ENCODE data around the gene C5orf34. TPM values are rescaled to one million over a fixed set of nuclear protein-coding genes. Genes with fewer than 3 reads are reported as not detected.

The C5orf34 gene
- total and polyA plus RNA-seq, 9 of the 15 experiments (the other 6 are each of a cell fraction or from before 2014, with no cell fraction given), result 13.2 to 32.6 (median 20.7) TPM

DNA sequence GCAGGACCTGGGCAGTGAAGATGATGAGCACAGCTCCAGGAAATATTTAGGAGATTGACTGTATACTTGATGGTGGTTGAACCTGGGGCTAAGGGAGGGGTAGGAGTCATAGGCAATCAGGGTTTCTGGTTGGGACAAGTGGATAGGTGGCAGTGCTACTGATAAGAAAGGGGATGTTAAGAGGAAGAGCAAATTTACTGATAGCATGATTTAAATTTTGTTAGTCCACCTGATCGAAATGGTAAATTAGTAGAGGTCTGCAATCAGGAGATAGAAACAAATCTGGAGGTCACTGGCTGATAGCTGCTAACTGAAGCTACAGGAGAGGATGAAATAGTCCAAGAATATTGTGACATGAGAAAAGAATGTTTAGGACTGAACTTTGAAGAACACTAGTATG, 5.7 kb upstream of the C5orf34 start (continued):
- TF ChIP-seq, protein P1, sequence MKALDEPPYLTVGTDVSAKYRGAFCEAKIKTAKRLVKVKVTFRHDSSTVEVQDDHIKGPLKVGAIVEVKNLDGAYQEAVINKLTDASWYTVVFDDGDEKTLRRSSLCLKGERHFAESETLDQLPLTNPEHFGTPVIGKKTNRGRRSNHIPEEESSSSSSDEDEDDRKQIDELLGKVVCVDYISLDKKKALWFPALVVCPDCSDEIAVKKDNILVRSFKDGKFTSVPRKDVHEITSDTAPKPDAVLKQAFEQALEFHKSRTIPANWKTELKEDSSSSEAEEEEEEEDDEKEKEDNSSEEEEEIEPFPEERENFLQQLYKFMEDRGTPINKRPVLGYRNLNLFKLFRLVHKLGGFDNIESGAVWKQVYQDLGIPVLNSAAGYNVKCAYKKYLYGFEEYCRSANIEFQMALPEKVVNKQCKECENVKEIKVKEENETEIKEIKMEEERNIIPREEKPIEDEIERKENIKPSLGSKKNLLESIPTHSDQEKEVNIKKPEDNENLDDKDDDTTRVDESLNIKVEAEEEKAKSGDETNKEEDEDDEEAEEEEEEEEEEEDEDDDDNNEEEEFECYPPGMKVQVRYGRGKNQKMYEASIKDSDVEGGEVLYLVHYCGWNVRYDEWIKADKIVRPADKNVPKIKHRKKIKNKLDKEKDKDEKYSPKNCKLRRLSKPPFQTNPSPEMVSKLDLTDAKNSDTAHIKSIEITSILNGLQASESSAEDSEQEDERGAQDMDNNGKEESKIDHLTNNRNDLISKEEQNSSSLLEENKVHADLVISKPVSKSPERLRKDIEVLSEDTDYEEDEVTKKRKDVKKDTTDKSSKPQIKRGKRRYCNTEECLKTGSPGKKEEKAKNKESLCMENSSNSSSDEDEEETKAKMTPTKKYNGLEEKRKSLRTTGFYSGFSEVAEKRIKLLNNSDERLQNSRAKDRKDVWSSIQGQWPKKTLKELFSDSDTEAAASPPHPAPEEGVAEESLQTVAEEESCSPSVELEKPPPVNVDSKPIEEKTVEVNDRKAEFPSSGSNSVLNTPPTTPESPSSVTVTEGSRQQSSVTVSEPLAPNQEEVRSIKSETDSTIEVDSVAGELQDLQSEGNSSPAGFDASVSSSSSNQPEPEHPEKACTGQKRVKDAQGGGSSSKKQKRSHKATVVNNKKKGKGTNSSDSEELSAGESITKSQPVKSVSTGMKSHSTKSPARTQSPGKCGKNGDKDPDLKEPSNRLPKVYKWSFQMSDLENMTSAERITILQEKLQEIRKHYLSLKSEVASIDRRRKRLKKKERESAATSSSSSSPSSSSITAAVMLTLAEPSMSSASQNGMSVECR (CRISPR knock-in tag; IDR thresholded peaks at IDR 0.05), result no peak
- no peak for TF ChIP-seq ZNF551 (CRISPR knock-in tag; IDR thresholded peaks at IDR 0.05)
- TF ChIP-seq, protein P2, sequence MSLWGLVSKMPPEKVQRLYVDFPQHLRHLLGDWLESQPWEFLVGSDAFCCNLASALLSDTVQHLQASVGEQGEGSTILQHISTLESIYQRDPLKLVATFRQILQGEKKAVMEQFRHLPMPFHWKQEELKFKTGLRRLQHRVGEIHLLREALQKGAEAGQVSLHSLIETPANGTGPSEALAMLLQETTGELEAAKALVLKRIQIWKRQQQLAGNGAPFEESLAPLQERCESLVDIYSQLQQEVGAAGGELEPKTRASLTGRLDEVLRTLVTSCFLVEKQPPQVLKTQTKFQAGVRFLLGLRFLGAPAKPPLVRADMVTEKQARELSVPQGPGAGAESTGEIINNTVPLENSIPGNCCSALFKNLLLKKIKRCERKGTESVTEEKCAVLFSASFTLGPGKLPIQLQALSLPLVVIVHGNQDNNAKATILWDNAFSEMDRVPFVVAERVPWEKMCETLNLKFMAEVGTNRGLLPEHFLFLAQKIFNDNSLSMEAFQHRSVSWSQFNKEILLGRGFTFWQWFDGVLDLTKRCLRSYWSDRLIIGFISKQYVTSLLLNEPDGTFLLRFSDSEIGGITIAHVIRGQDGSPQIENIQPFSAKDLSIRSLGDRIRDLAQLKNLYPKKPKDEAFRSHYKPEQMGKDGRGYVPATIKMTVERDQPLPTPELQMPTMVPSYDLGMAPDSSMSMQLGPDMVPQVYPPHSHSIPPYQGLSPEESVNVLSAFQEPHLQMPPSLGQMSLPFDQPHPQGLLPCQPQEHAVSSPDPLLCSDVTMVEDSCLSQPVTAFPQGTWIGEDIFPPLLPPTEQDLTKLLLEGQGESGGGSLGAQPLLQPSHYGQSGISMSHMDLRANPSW (CRISPR knock-in tag; IDR thresholded peaks at IDR 0.05), result no peak
- TF ChIP-seq KDM1A (IDR thresholded peaks at IDR 0.05), result peak; percentile 62 to 66
- no peak for TF ChIP-seq KAT2B (IDR thresholded peaks at IDR 0.05; ENCODE audit: low read depth, low read length)
- no peak for TF ChIP-seq PYGO2 (tag; IDR thresholded peaks at IDR 0.05)
- TF ChIP-seq SMARCA4 (IDR thresholded peaks at IDR 0.05), result 0 out of 2 replicates have a peak, but pooled peaks have one; percentile 10
- TF ChIP-seq, protein P3, sequence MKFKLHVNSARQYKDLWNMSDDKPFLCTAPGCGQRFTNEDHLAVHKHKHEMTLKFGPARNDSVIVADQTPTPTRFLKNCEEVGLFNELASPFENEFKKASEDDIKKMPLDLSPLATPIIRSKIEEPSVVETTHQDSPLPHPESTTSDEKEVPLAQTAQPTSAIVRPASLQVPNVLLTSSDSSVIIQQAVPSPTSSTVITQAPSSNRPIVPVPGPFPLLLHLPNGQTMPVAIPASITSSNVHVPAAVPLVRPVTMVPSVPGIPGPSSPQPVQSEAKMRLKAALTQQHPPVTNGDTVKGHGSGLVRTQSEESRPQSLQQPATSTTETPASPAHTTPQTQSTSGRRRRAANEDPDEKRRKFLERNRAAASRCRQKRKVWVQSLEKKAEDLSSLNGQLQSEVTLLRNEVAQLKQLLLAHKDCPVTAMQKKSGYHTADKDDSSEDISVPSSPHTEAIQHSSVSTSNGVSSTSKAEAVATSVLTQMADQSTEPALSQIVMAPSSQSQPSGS (CRISPR knock-in tag; IDR thresholded peaks at IDR 0.05), result no peak
- TF ChIP-seq, protein P4, sequence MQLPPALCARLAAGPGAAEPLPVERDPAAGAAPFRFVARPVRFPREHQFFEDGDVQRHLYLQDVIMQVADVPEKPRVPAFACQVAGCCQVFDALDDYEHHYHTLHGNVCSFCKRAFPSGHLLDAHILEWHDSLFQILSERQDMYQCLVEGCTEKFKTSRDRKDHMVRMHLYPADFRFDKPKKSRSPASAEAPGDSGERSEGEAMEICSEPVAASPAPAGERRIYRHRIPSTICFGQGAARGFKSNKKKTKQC (CRISPR knock-in tag; IDR thresholded peaks at IDR 0.05), result no peak
- TF ChIP-seq ZC3H8 (IDR thresholded peaks at IDR 0.05), result no peak
- TF ChIP-seq, protein P5, sequence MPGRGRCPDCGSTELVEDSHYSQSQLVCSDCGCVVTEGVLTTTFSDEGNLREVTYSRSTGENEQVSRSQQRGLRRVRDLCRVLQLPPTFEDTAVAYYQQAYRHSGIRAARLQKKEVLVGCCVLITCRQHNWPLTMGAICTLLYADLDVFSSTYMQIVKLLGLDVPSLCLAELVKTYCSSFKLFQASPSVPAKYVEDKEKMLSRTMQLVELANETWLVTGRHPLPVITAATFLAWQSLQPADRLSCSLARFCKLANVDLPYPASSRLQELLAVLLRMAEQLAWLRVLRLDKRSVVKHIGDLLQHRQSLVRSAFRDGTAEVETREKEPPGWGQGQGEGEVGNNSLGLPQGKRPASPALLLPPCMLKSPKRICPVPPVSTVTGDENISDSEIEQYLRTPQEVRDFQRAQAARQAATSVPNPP (IDR thresholded peaks at IDR 0.05; ENCODE audit: borderline replicate concordance, insufficient read depth, insufficient read length), result no peak
- 0 out of 2 replicates have a peak, but pooled peaks have one; percentile 9 for TF ChIP-seq TEAD4 (IDR thresholded peaks at IDR 0.05; ENCODE audit: low read length)
- no peak for TF ChIP-seq TEAD4 (CRISPR knock-in tag; IDR thresholded peaks at IDR 0.05; ENCODE audit: borderline replicate concordance)
- TF ChIP-seq, protein P6, sequence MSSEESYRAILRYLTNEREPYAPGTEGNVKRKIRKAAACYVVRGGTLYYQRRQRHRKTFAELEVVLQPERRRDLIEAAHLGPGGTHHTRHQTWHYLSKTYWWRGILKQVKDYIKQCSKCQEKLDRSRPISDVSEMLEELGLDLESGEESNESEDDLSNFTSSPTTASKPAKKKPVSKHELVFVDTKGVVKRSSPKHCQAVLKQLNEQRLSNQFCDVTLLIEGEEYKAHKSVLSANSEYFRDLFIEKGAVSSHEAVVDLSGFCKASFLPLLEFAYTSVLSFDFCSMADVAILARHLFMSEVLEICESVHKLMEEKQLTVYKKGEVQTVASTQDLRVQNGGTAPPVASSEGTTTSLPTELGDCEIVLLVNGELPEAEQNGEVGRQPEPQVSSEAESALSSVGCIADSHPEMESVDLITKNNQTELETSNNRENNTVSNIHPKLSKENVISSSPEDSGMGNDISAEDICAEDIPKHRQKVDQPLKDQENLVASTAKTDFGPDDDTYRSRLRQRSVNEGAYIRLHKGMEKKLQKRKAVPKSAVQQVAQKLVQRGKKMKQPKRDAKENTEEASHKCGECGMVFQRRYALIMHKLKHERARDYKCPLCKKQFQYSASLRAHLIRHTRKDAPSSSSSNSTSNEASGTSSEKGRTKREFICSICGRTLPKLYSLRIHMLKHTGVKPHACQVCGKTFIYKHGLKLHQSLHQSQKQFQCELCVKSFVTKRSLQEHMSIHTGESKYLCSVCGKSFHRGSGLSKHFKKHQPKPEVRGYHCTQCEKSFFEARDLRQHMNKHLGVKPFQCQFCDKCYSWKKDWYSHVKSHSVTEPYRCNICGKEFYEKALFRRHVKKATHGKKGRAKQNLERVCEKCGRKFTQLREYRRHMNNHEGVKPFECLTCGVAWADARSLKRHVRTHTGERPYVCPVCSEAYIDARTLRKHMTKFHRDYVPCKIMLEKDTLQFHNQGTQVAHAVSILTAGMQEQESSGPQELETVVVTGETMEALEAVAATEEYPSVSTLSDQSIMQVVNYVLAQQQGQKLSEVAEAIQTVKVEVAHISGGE (CRISPR knock-in tag; IDR thresholded peaks at IDR 0.05), result no peak

Data from K562 (cell line).